Gastrocnemius medialis (tissue), 4 donors: ENCODE results near the gene NDUFB3.

Source experiments
- CTCF ChIP-seq, 5 experiments: fragments of 450-650 bp in 3 of 5; fragments of 200-600 bp in 2 of 5; sonication (generic) in 2 of 5; IDR thresholded peaks in 4 of 5; conservative IDR thresholded peaks in 1 of 5; 1 replicate in 4 of 5; 2 replicates in 1 of 5; pipeline ENCODE4 v1.5.1; 2016 to 2019; ENCODE audit warnings: antibody characterized with exemption in 5 of 5, mild to moderate bottlenecking in 3 of 5, moderate library complexity in 3 of 5
- POLR2A ChIP-seq, 2 donors: fragments of 450-650 bp; IDR thresholded peaks; one replicate each; pipeline ENCODE4 v1.6.1; 2017; ENCODE audit warnings: antibody characterized with exemption in 2 of 2, mild to moderate bottlenecking in 2 of 2, moderate library complexity in 2 of 2

- TF ChIP-seq CTCF (IDR thresholded peaks at IDR 0.05 in 4 of 5, conservative IDR thresholded peaks at IDR 0.05 in 1 of 5) (no peak), POLR2A (IDR thresholded peaks at IDR 0.05) (no peak)
These were observed 14.0 kb upstream of the NDUFB3 start for GRCh38 chr2:201057715-201058248.
